ENCODE results near the gene SENP6. TPM values are rescaled to one million over a fixed set of nuclear protein-coding genes. Genes with fewer than 3 reads are reported as not detected.

SENP6 gene
- total RNA-seq, 1 experiment from 2014 or later = 90.9 TPM

GRCh38 chr6:75745404-75745803 lies 143.7 kb downstream of the SENP6 start:
- POLR2A ChIA-PET = no interaction called here
- peaks cover 13% of the 10 kb centered on the region for H3K4me1 Mint-ChIP-seq

More at GRCh38 chr6:75745404-75745803, 143.7 kb downstream of the SENP6 start:
- Mint-ChIP-seq H3K4me3 (no peak overlapping the region), H3K36me3 (no peaks in the 10 kb centered on the region), H3K27me3 (ENCODE audit: low read depth) (peaks cover 9% of the 10 kb centered on the region), H3K27ac (no peak overlapping the region), H3K9me3 (no peaks in the 10 kb centered on the region)
- no peak for ATAC-seq
- CTCF ChIA-PET = no interaction called here
- DNase-seq (ENCODE audit: low spot score) = no peak
- TF ChIP-seq MAX (CRISPR knock-in tag; IDR thresholded peaks at IDR 0.05) (no peak), NR1H2 (CRISPR knock-in tag; IDR thresholded peaks at IDR 0.05) (no peak), EMX1 (CRISPR knock-in tag; IDR thresholded peaks at IDR 0.05) (no peak), NFATC4 (CRISPR knock-in tag; IDR thresholded peaks at IDR 0.05) (no peak), ATF1 (CRISPR knock-in tag; IDR thresholded peaks at IDR 0.05) (no peak), IRF2 (CRISPR knock-in tag; IDR thresholded peaks at IDR 0.05; ENCODE audit: borderline replicate concordance, low read depth) (no peak), CREB1 (CRISPR knock-in tag; IDR thresholded peaks at IDR 0.05) (no peak), MLX (CRISPR knock-in tag; IDR thresholded peaks at IDR 0.05) (no peak), MYBL2 (CRISPR knock-in tag; IDR thresholded peaks at IDR 0.05) (no peak), RELA (CRISPR knock-in tag; IDR thresholded peaks at IDR 0.05; ENCODE audit: borderline replicate concordance) (no peak), ATF3 (CRISPR knock-in tag; conservative IDR thresholded peaks at IDR 0.05) (no peak), CTCF (IDR thresholded peaks at IDR 0.05) (no peak), ZNF219 (CRISPR knock-in tag; IDR thresholded peaks at IDR 0.05; ENCODE audit: borderline replicate concordance) (no peak), ZNF396 (CRISPR knock-in tag; IDR thresholded peaks at IDR 0.05; ENCODE audit: borderline replicate concordance) (no peak), JAZF1 (CRISPR knock-in tag; IDR thresholded peaks at IDR 0.05) (no peak), FOXP4 (CRISPR knock-in tag; IDR thresholded peaks at IDR 0.05) (no peak), ZNF263 (CRISPR knock-in tag; IDR thresholded peaks at IDR 0.05; ENCODE audit: low read depth) (no peak), ZSCAN18 (CRISPR knock-in tag; IDR thresholded peaks at IDR 0.05) (no peak), ERG (CRISPR knock-in tag; IDR thresholded peaks at IDR 0.05) (no peak)

All from WTC11 (cell line).